ENCODE data around the gene GOLT1A.

The GOLT1A gene

DNA sequence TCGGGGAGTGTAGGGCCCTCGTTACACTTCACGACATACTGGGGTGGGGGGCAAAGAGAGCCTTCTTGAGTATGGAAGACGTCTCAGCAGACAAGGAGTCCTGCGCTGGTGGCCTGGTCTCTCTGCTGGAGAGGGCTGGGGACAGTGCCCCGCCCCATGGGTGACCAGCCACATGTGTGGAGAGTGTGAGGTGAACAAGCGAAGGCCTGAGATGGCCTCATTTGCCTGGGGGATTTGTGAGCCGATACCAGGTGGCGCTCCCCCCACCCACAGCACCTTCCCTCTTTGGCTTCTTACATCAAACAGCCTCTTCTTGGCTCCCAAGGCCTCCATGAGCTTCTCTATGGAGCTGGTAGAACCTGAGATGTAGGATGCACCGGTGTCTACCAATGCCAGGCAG is 57.9 kb downstream of the GOLT1A start:
- Histone ChIP-seq H3K4me1 (ENCODE audit: insufficient read depth, low read length, severe bottlenecking) (no peaks in the 10 kb centered on the region), H3K9me3 (ENCODE audit: low read length) (no peaks in the 10 kb centered on the region), H4K20me1 (ENCODE audit: insufficient read depth, low read length) (no peaks in the 10 kb centered on the region), H3F3A (ENCODE audit: insufficient read depth, low read length) (no peaks in the 10 kb centered on the region), H3K9me2 (ENCODE audit: low read depth, low read length) (no peaks in the 10 kb centered on the region), H3K79me2 (ENCODE audit: insufficient read depth, low read length) (no peaks in the 10 kb centered on the region), H3K36me3 (ENCODE audit: insufficient read depth, low read length) (no peaks in the 10 kb centered on the region), H3K4me3 (ENCODE audit: low read depth, low read length, poor library complexity, severe bottlenecking) (no peak overlapping the region), H3K27ac (ENCODE audit: low read depth, low read length, poor library complexity, severe bottlenecking) (no peak overlapping the region), H2AFZ (ENCODE audit: low read length) (no peak overlapping the region), H3K4me2 (ENCODE audit: low read length) (no peak overlapping the region), H3K9ac (ENCODE audit: low read length) (no peak overlapping the region), H3K27me3 (ENCODE audit: insufficient read depth, low read length) (0 out of 2 replicates have a peak, but pooled peaks cover 4% of the 10 kb centered on the region)
- TF ChIP-seq EZH2 (IDR thresholded peaks at IDR 0.05; ENCODE audit: borderline replicate concordance, low read length), result no peak
- TF ChIP-seq, protein P1, sequence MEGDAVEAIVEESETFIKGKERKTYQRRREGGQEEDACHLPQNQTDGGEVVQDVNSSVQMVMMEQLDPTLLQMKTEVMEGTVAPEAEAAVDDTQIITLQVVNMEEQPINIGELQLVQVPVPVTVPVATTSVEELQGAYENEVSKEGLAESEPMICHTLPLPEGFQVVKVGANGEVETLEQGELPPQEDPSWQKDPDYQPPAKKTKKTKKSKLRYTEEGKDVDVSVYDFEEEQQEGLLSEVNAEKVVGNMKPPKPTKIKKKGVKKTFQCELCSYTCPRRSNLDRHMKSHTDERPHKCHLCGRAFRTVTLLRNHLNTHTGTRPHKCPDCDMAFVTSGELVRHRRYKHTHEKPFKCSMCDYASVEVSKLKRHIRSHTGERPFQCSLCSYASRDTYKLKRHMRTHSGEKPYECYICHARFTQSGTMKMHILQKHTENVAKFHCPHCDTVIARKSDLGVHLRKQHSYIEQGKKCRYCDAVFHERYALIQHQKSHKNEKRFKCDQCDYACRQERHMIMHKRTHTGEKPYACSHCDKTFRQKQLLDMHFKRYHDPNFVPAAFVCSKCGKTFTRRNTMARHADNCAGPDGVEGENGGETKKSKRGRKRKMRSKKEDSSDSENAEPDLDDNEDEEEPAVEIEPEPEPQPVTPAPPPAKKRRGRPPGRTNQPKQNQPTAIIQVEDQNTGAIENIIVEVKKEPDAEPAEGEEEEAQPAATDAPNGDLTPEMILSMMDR (IDR thresholded peaks at IDR 0.05; ENCODE audit: low read length), result no peak

DNA sequence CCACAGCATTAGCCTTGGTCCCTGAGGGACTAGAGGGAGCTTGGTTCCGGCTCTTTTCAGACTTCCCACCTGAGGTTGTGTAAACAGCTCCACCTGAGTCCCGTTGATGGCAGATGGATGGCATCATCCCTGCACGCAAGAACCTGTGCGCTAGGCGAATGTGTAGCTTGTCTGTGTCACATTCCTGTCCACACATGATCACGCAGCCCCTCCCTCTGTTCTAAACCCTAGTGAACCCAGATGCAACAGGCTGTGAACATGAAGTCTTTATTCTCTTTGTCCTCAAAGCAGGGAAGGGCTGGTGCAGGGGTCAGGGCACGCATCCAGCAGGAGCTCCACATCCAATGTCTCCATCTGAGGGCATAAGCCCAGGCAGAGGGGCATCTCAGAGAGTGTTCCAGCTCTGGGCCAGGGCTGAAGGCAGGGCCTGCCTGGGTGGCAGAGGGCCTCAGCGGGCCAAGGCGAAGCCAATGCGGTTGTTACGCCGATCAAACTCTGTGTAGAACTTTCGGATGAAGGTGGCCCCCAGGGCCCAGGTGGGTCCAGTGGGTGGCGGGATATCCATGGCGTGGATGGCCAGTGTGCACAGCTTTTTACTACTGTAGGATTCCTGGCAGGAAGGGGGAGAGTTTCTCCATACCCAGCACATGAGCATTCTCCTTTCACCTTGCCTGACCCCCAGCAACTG is 59.1 kb downstream of the GOLT1A start:
- Histone ChIP-seq H3F3A (ENCODE audit: insufficient read depth, low read length) (no peaks in the 10 kb centered on the region), H3K4me3 (ENCODE audit: low read depth, low read length, poor library complexity, severe bottlenecking) (no peak overlapping the region), H3K4me2 (ENCODE audit: low read length) (no peak overlapping the region), H3K27ac (ENCODE audit: low read depth, low read length, poor library complexity, severe bottlenecking) (no peak overlapping the region), H4K20me1 (ENCODE audit: insufficient read depth, low read length) (no peaks in the 10 kb centered on the region), H3K9ac (ENCODE audit: low read length) (no peak overlapping the region), H2AFZ (ENCODE audit: low read length) (no peak overlapping the region), H3K79me2 (ENCODE audit: insufficient read depth, low read length) (no peaks in the 10 kb centered on the region), H3K9me2 (ENCODE audit: low read depth, low read length) (no peaks in the 10 kb centered on the region), H3K4me1 (ENCODE audit: insufficient read depth, low read length, severe bottlenecking) (no peaks in the 10 kb centered on the region), H3K27me3 (ENCODE audit: insufficient read depth, low read length) (0 out of 2 replicates have a peak, but pooled peaks cover 4% of the 10 kb centered on the region), H3K36me3 (ENCODE audit: insufficient read depth, low read length) (no peaks in the 10 kb centered on the region), H3K9me3 (ENCODE audit: low read length) (no peaks in the 10 kb centered on the region)
- TF ChIP-seq, protein P1 (IDR thresholded peaks at IDR 0.05; ENCODE audit: low read length), result no peak
- no peak for TF ChIP-seq EZH2 (IDR thresholded peaks at IDR 0.05; ENCODE audit: borderline replicate concordance, low read length)

DNA sequence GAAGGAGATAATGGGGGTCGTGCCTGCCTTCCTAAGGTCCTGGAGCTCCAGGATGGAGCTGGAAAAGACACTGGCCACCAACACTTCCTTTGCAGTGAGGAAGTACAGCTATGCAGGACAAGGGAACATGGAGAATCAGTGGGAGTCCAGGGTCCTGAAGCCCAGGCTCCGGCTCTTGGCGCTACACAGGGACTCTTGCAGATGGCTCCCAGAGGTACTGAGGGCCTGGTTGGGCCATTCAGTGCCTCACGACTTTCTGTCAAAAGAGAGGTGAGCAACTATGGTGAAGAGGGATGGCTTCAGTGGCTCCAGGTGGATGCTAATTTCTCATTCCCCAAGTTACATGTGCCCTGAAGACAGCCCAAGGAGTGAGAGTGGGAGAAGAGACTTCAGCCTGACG is 60.1 kb downstream of the GOLT1A start:
- Histone ChIP-seq H2AFZ (ENCODE audit: low read length) (no peak overlapping the region), H3K9me2 (ENCODE audit: low read depth, low read length) (no peaks in the 10 kb centered on the region), H3K27ac (ENCODE audit: low read depth, low read length, poor library complexity, severe bottlenecking) (no peak overlapping the region), H3K27me3 (ENCODE audit: insufficient read depth, low read length) (0 out of 2 replicates have a peak, but pooled peaks cover 4% of the 10 kb centered on the region), H3K79me2 (ENCODE audit: insufficient read depth, low read length) (no peaks in the 10 kb centered on the region), H3F3A (ENCODE audit: insufficient read depth, low read length) (no peaks in the 10 kb centered on the region), H3K36me3 (ENCODE audit: insufficient read depth, low read length) (no peaks in the 10 kb centered on the region), H3K4me3 (ENCODE audit: low read depth, low read length, poor library complexity, severe bottlenecking) (no peak overlapping the region), H3K9ac (ENCODE audit: low read length) (no peak overlapping the region), H3K4me1 (ENCODE audit: insufficient read depth, low read length, severe bottlenecking) (no peaks in the 10 kb centered on the region), H3K9me3 (ENCODE audit: low read length) (no peaks in the 10 kb centered on the region), H3K4me2 (ENCODE audit: low read length) (no peak overlapping the region), H4K20me1 (ENCODE audit: insufficient read depth, low read length) (no peaks in the 10 kb centered on the region)
- no peak for TF ChIP-seq EZH2 (IDR thresholded peaks at IDR 0.05; ENCODE audit: borderline replicate concordance, low read length)
- TF ChIP-seq, protein P1 (IDR thresholded peaks at IDR 0.05; ENCODE audit: low read length), result no peak
